ENCODE measurements around the gene GYPC. TPM values are rescaled to one million over a fixed set of nuclear protein-coding genes. Genes with fewer than 3 reads are reported as not detected.

The GYPC gene
- total RNA-seq, 3 donors from 2014 or later = 61.6 to 181 (median 127) TPM

DNA sequence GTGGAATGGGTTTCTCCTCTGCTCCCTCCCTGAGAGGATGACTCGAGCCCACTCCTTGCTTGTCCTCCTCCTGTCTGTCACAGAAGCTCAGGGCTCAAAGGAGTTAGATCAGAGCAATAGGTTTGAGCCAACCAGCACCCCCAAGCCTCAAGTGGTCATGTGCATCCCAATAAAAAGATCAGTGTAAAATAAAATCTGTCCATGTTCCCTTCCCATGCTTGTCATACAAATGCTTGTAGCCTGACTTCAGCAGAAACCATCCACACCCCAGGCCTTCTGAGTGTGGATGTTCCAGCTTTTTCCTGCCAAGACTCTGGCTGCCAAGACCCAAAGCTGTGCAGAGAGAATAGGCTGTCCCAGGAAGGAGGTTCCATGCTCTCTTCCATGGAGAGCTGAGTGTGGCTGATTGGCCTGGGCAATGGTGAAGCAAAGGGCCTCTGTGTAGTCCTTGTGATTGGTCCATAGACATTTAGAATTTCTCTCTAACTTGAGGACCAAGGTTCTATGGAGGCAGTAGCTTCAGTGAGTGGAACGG lies 67.4 kb downstream of the GYPC start:
- Histone ChIP-seq H3K9me3 (peaks cover 9 to 15% of the 10 kb centered on the region in 2 donors), H3K27ac (no peak overlapping the region), H3K27me3 (no peaks in the 10 kb centered on the region), H3K36me3 (no peaks in the 10 kb centered on the region), H3K4me1 (no peaks in the 10 kb centered on the region), H3K4me3 (no peak overlapping the region)
- DNase-seq (ENCODE audit: low spot score in 2 of 2) = no peak
- TF ChIP-seq, protein P1, sequence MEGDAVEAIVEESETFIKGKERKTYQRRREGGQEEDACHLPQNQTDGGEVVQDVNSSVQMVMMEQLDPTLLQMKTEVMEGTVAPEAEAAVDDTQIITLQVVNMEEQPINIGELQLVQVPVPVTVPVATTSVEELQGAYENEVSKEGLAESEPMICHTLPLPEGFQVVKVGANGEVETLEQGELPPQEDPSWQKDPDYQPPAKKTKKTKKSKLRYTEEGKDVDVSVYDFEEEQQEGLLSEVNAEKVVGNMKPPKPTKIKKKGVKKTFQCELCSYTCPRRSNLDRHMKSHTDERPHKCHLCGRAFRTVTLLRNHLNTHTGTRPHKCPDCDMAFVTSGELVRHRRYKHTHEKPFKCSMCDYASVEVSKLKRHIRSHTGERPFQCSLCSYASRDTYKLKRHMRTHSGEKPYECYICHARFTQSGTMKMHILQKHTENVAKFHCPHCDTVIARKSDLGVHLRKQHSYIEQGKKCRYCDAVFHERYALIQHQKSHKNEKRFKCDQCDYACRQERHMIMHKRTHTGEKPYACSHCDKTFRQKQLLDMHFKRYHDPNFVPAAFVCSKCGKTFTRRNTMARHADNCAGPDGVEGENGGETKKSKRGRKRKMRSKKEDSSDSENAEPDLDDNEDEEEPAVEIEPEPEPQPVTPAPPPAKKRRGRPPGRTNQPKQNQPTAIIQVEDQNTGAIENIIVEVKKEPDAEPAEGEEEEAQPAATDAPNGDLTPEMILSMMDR (IDR thresholded peaks at IDR 0.05) = no peak
- TF ChIP-seq POLR2AphosphoS5 (IDR thresholded peaks at IDR 0.05) = no peak
- no peak for TF ChIP-seq POLR2A (IDR thresholded peaks at IDR 0.05)
- intact Hi-C loops (cut with DNase I; ENCODE audit: low total_unique reads) = no loop called here

DNA sequence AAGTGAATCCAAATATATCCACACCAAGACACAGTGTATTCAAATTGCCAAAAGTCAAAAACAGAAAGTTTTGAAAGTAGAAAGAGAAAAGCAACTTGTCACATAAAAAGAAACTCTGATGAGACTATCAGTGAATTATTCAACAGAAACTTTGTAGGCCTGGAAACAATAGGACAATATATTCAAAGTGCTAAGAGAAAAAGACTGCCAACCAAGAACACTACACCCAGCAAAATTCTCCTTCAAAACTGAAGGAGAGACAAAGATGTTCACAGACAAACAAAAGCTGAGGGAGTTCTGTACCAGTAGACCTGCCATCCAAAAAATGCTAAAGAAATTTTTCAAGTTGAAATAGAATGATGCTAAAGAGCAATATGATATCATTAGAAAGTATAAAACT lies 69.6 kb downstream of the GYPC start:
- Histone ChIP-seq H3K27ac (no peak overlapping the region), H3K4me3 (no peak overlapping the region), H3K9me3 (peaks cover 9 to 15% of the 10 kb centered on the region in 2 donors), H3K36me3 (no peaks in the 10 kb centered on the region), H3K27me3 (no peaks in the 10 kb centered on the region), H3K4me1 (no peaks in the 10 kb centered on the region)
- no peak for DNase-seq (ENCODE audit: low spot score in 2 of 2)
- intact Hi-C loops (cut with DNase I; ENCODE audit: low total_unique reads) = no loop called here
- TF ChIP-seq, protein P1 (IDR thresholded peaks at IDR 0.05) = no peak
- TF ChIP-seq POLR2AphosphoS5 (IDR thresholded peaks at IDR 0.05) = no peak

DNA sequence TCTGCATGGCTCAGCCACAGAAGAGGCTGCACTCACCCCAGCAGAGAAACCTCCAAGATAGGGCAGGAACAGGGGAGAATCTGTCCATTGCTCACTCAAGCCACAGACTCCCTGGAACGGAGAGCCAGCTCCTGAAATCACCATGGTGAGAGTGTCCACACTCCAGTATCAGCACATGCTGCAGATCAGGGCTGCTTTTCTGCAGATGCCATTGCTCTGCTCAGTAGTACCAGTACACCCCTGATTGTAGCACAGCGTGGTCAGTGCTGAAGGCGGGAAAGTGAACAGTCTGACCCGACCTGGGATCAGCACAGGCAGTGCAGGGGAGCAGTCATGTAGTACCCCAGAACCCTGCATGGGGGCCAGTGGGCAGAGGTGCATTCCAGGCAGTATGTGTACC lies 73.9 kb downstream of the GYPC start:
- Histone ChIP-seq H3K4me3 (no peak overlapping the region), H3K27me3 (no peaks in the 10 kb centered on the region), H3K36me3 (no peaks in the 10 kb centered on the region), H3K9me3 (peaks cover 6 to 11% of the 10 kb centered on the region in 2 donors), H3K4me1 (no peaks in the 10 kb centered on the region), H3K27ac (no peak overlapping the region)
- intact Hi-C loops (cut with DNase I; ENCODE audit: low total_unique reads) = no loop called here
- no peak for DNase-seq (ENCODE audit: low spot score in 2 of 2)
- TF ChIP-seq POLR2AphosphoS5 (IDR thresholded peaks at IDR 0.05) (no peak), POLR2A (IDR thresholded peaks at IDR 0.05) (no peak)
- TF ChIP-seq, protein P1 (IDR thresholded peaks at IDR 0.05) = no peak

DNA sequence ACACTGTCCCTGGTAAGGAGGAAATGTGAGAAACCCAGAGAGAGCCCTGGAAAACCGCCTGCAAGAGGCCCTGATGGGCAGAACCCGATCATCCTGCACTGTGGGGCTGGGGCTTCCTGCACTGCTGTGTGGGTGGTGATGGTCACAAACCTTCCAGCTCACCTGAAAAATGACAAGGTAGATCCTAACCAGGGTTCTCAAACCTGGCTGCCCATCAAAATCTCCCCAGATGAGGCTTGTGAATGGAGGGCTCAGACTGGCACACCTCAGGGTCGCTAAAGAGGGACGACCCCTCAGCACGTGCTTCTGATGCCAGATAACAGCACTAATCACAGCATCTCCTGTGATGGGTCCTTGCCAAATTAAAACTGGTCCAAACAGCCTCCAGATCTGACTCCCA lies 74.7 kb downstream of the GYPC start:
- DNase-seq (ENCODE audit: low spot score in 2 of 2) = no peak

DNA sequence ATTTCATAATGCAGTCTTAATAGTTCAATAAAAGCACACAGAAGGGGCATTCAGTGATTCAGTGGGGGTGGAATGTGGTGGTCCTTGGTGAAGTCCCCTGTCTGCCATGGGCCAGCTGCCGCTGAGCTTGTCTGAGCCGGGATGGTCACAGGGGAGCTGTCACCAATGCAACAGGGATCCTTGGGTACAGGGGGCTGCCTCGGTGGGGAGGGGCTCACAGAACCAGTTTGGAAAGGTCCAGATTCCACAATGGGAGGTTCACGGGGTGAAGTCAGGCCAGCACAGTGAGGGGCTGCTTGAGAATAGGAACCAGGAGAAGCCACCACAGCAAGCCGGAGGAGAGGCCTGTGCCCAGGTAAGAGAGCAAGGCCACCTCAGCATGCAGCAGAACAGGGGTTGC lies 75.4 kb downstream of the GYPC start:
- no peak overlapping the region for H3K27ac ChIP-seq
- intact Hi-C loops (cut with DNase I; ENCODE audit: low total_unique reads) = no loop called here
- no peaks in the 10 kb centered on the region for H3K9me3 ChIP-seq
- no peaks in the 10 kb centered on the region for H3K36me3 ChIP-seq
- TF ChIP-seq POLR2AphosphoS5 (IDR thresholded peaks at IDR 0.05) (no peak), POLR2A (IDR thresholded peaks at IDR 0.05) (no peak)
- TF ChIP-seq, protein P1 (IDR thresholded peaks at IDR 0.05) = no peak
- no peaks in the 10 kb centered on the region for H3K27me3 ChIP-seq
- H3K4me3 ChIP-seq = no peak overlapping the region
- DNase-seq (ENCODE audit: low spot score in 2 of 2) = no peak
- H3K4me1 ChIP-seq = no peaks in the 10 kb centered on the region

More for the DNA sequence above, 74.7 kb downstream of the GYPC start:
- no peak for TF ChIP-seq POLR2AphosphoS5 (IDR thresholded peaks at IDR 0.05)
- TF ChIP-seq, protein P1 (IDR thresholded peaks at IDR 0.05) = no peak
- TF ChIP-seq POLR2A (IDR thresholded peaks at IDR 0.05) = no peak
- Histone ChIP-seq H3K27me3 (no peaks in the 10 kb centered on the region), H3K4me3 (no peak overlapping the region), H3K36me3 (no peaks in the 10 kb centered on the region), H3K9me3 (peaks cover 0 to 4% of the 10 kb centered on the region in 2 donors), H3K4me1 (no peaks in the 10 kb centered on the region), H3K27ac (no peak overlapping the region)
- intact Hi-C loops (cut with DNase I; ENCODE audit: low total_unique reads) = no loop called here
